LNCAP (cell line): Measurements from ENCODE around the gene CAPZA2.

Source experiments
- TF ChIP-seq, protein P1 (sequence below): fragments of 450-650 bp; IDR thresholded peaks from 2 replicates; pipeline ENCODE4 v1.5.1; 2017; ENCODE audit warnings: mild to moderate bottlenecking

The CAPZA2 gene

GRCh38 chr7:116906391-116906790, 44.0 kb downstream of the CAPZA2 start:
- TF ChIP-seq, protein P1, sequence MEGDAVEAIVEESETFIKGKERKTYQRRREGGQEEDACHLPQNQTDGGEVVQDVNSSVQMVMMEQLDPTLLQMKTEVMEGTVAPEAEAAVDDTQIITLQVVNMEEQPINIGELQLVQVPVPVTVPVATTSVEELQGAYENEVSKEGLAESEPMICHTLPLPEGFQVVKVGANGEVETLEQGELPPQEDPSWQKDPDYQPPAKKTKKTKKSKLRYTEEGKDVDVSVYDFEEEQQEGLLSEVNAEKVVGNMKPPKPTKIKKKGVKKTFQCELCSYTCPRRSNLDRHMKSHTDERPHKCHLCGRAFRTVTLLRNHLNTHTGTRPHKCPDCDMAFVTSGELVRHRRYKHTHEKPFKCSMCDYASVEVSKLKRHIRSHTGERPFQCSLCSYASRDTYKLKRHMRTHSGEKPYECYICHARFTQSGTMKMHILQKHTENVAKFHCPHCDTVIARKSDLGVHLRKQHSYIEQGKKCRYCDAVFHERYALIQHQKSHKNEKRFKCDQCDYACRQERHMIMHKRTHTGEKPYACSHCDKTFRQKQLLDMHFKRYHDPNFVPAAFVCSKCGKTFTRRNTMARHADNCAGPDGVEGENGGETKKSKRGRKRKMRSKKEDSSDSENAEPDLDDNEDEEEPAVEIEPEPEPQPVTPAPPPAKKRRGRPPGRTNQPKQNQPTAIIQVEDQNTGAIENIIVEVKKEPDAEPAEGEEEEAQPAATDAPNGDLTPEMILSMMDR = no peak

DNA sequence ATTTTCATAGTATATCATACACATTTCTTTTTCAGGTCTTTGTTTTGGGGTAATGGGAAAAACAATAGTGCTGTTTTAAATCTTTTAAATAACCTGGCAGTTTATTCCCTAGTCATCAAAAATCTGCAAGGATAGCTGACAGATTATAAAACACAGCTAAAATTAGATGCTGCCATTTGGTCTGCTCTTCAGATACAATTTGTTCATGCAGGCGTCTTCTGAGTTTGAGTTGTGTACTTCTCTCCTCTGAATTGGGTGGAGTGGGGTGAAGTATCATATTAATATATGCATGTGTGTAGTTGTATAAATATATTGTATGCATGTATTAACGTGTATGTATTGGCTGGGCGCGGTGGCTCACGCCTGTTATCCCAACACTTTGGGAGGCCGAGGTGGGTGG, 48.0 kb downstream of the CAPZA2 start:
- TF ChIP-seq, protein P1 = no peak

DNA sequence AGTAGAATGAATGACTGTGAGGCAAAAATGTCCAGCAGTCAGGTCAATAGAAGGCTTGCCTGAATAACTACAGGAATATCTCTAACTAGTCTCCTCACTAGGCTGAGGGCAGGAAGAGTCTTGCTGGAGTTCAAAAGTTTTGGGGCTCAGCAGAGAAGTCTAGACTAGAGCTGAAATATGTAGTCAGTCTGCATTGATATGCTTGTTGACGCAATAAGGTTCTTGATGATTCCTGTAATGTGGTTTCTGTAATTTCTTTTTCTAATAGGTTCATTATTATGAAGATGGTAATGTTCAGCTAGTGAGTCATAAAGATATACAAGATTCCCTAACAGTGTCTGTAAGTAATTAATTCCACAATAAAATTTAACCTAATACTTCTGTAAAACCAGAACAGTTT, 49.4 kb downstream of the CAPZA2 start:
- TF ChIP-seq, protein P1 = no peak

DNA sequence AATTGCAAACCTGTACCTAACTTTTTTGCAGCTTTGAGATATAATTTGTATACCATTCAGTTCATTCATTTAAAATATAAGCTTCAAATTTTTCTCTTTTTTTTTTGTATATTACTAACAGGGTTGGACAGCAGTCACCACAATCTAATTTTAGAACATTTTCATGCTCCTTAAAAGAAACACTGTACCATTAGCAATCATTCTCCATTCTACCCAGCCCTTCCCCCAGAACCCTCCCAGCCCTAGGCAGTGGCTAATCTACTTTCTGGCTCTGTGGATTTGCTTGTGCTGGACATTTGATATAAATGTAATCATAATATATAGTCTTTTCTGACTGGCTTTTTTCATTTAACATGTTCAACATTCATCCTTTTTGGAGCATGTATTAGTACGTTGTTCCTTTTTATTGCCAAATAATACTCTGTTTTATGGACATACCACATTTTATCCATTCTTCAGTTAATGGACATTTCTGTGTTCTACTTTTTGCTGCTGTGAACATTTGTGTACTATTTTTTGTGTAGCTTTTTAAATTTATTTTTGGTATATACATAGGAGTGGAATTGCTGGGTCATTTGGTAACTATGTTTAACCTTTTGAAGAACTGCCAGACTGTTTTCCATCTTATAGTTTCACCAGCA, 50.0 kb downstream of the CAPZA2 start:
- TF ChIP-seq, protein P1 = no peak

GRCh38 chr7:116918704-116919103, 56.3 kb downstream of the CAPZA2 start:
- TF ChIP-seq, protein P1 = no peak

DNA sequence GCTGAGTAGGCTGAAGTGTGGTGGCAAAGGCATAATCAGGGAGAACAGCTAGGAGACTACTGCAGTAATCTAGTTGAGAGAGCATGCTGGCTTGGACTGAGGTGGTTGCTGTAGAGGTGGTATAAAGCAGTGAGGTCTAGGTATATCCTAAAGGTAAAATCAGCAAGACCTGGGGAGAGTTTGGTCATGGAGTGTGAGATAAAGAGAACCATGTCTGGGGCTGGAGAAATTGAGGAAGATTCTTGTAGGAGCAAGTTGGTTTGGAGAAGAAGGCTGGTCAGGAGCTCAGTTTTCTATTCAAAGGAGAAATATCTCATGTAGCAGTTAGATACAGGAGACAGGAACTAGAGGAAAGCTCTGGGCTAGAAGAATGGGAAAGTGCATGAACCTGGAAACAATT, 58.0 kb downstream of the CAPZA2 start:
- TF ChIP-seq, protein P1 = no peak

DNA sequence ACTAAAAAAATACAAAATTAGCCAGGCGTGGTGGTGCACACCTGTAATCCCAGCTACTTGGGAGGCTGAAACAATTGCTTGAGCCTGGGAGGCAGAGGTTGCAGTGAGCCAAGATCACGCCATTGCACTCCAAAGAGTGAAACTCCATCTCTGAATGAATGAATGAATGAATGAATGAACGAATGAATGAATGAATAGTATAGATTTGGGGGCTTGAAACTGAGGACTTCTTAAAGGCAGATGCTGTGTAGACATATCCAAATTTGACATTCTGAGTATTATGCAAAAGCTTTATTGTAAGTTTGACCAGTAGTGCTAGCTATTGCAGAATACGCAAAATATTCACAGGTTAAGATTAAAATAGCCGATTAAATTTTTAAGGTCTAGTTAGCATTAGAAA, 60.2 kb downstream of the CAPZA2 start:
- TF ChIP-seq, protein P1 = no peak

- TF ChIP-seq, protein P1 = no peak
Measured at GRCh38 chr7:116924741-116925140, 62.4 kb downstream of the CAPZA2 start.
